Mucosa of rectum (tissue), 2 donors: Measurements from ENCODE around the gene GPALPP1.

Source experiments
- H3K27ac ChIP-seq, 2 donors: one replicate each; pipeline ENCODE4 v1.7.0; 2013; ENCODE audit warnings: inconsistent platforms in 2 of 2, low read depth in 2 of 2, low read length in 2 of 2
- H3K27me3 ChIP-seq, 2 donors: one replicate each; pipeline ENCODE4 v1.7.0; 2013; ENCODE audit warnings: low read length in 2 of 2; ENCODE audit not compliant: control insufficient read depth in 2 of 2, insufficient read depth in 2 of 2
- H3K36me3 ChIP-seq, 2 donors: one replicate each; pipeline ENCODE4 v1.7.0; 2013; ENCODE audit warnings: low read length in 2 of 2; ENCODE audit not compliant: control insufficient read depth in 2 of 2, insufficient read depth in 2 of 2
- H3K4me1 ChIP-seq, 2 donors: one replicate each; pipeline ENCODE4 v1.7.0; 2013; ENCODE audit warnings: low read length in 2 of 2, mild to moderate bottlenecking in 1 of 2; ENCODE audit not compliant: control insufficient read depth in 2 of 2, insufficient read depth in 2 of 2
- H3K4me3 ChIP-seq, 2 donors: one replicate each; pipeline ENCODE4 v1.7.0; 2013; ENCODE audit warnings: low read length in 2 of 2
- H3K9ac ChIP-seq, 2 donors: one replicate each; pipeline ENCODE4 v1.7.0; 2013; ENCODE audit warnings: low read length in 2 of 2, low read depth in 1 of 2, mild to moderate bottlenecking in 1 of 2
- H3K9me3 ChIP-seq, 2 donors: one replicate each; pipeline ENCODE4 v1.7.0; 2013; ENCODE audit warnings: low read length in 2 of 2; ENCODE audit not compliant: control insufficient read depth in 2 of 2
- donor health status: healthy.
- donor health status: Normal muscosa, but diverticular disease.

The GPALPP1 gene

DNA sequence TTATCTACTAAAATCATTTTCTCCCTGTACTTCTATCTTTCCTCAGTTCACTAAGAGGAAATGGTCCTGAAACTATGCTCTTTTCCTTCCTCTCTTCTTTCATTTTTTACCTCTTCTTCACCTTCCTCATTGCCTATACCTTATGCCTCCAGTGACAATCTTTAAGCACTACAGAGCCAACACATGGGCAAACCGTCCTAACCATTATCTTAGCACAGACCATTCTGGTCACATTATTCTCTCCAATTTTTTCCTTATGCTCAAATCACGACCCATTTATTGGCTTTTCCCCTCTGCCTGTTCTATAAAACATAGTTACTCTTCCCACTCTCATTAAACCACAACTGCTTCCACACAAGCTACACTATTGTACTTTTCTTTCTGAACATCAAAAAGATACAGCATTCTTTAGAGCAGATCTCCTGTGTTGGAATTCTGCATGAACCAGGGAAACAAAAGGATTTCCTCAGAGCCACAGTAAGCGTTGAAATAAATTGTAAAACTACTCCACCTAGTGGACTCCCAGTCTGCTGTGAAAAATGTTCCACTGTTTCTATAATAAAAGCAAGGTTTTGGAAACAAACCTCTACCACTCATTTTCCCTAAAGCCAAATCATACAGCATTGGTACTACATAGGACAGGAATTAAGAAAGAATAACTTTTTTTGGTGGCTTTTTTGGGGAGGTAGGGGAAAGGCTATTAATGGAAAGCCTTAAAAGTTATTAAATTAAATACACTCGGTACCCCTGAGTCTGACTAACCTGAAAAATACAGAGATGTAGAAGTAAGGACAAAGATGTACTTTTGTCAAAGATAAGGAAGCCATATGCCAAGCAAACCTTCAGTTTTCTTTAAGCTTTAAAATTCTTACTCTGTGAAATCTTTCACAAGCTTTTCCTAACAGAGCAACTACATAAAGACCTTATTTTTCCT lies 19.5 kb upstream of the GPALPP1 start:
- Histone ChIP-seq H3K27ac (no peak overlapping the region), H3K4me3 (no peak overlapping the region), H3K9ac (peak overlapping the region in 1 of 2 donors; percentile 8)

DNA sequence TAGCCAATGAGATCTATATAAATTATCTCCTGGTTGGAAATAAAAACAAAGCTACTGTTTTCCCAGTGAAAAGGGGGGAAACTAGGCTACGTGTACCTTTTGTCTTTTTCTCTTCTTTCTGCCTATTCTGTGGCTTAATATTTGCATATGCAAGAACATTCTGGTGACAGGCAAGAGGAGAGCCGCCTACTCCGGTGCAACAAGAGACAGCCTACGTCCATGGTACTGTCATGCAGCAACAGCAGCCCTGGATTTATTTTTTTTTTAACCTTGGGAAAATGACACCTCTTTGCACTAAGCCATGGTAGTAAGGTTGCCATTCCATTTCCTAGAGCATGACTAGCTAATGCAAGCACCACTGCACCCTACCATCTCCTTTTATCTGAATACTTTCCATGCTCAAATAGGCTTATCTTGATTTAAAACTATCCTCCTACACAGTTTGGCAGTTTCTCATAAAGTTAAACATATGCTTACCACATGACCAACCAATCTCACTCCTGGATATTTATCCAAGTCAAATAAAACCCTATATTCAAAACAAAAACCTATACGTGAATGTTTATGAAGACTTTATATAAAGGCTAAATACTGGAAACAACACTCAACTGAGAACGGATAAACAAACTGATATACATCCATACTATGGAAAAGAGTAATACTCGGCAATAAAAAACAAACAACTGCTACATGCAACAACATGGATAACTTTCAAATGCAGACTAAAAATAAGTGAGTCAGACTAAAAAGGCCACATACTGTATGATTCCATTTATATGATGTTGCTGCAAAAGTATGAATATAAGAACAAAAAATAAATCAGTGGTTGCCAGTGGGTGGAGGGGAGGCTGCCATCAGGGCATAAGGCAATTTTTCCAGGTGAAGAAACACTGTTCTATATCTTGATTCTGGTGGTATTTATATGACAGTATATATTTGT lies 17.4 kb upstream of the GPALPP1 start:
- Histone ChIP-seq H3K27ac (no peak overlapping the region), H3K9me3 (no peaks in the 10 kb centered on the region), H3K4me3 (no peak overlapping the region), H3K36me3 (peaks cover 4 to 6% of the 10 kb centered on the region in 2 donors), H3K27me3 (no peaks in the 10 kb centered on the region), H3K4me1 (peaks cover 0 to 5% of the 10 kb centered on the region in 2 donors), H3K9ac (no peak overlapping the region)

More for the DNA sequence above, 19.5 kb upstream of the GPALPP1 start:
- peaks cover 0 to 5% of the 10 kb centered on the region in 2 donors for H3K4me1 ChIP-seq
- no peaks in the 10 kb centered on the region for H3K9me3 ChIP-seq
- H3K36me3 ChIP-seq: peaks cover 4% of the 10 kb centered on the region in 2 donors
- no peaks in the 10 kb centered on the region for H3K27me3 ChIP-seq

DNA sequence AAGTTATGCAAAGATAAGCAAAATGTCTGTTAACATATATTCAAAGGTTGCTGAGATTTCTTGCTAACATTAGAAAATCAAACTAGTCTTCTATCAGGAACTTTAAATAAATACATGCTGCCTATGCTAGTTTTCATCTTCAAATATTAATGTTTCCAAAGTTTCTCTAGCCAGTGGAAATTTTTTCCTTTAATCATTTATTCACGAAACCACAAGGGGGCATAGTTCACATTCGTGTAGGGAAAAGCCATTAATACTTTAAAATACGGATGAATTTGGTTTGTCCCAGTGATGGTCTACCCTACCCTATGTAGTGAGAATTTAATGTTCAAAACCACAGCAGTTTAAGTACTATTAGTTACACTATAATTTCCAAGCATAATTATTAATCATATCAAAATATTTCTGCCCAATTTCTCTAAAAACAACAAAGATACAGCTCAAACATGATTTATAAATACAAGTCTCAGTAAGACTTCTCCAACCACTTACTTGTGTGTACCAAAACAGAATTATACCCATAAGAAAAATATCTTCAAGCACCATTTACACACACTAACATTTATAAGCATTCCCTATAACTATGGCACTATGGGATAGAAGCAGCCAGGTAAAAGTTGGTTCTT lies 16.3 kb upstream of the GPALPP1 start:
- Histone ChIP-seq H3K9ac (no peak overlapping the region), H3K27me3 (no peaks in the 10 kb centered on the region), H3K4me3 (no peak overlapping the region), H3K36me3 (peaks cover 10 to 12% of the 10 kb centered on the region in 2 donors), H3K27ac (no peak overlapping the region), H3K9me3 (no peaks in the 10 kb centered on the region), H3K4me1 (peaks cover 0 to 5% of the 10 kb centered on the region in 2 donors)

DNA sequence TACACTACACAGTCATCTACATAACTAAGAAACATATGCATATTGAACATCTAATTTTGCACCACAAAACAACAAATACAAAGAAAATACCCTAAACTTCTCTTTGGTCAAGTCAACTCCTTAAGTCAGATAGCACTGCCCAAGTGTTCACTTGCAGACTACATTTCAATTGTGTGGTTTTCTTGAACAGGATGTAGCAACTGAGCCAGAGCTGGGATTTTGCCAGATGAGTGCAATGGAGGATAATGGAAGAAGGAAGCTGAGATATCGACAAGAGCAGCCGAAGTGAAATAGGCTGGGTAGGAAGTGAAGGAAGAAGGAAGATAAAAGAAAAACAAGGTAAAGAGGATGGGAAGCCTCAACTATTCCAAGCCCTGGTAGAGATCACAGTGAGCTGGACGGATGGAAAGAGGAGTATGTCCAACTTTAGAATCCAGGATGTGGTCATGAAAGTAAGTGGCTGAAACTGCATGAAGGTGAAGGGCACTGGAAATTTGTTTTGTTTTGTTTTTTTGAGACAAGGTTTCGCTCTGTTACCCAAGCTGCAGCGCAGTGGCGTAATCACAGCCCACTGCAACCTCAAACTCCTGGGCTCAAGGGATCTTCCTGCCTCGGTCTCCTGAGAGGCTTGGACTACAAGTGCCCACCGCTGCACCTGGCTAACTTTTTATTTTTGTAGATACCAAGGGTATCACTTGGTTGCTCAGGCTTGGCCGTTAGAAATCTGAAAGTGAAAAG lies 15.1 kb upstream of the GPALPP1 start:
- H3K9ac ChIP-seq: no peak overlapping the region

DNA sequence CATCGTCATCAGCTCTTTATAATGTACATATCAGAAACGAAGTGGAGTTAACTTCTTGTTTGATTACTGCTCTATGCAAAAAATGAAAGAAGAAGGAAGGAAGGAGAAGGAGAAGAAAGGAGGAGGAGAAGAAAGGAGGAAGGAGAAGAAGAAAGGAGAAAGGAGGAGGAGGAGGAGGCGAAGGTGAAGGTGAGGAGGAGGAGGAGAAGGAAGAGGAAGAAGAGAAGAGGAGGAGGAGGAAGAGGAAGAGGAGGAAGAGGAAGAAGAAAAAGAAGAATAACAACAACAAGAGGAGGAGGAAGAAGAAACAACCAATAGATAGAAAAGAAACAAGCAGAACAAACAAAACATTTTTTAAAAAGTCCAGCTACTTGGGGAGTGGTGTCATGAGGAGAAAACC lies 13.1 kb upstream of the GPALPP1 start:
- Histone ChIP-seq H3K9me3 (no peaks in the 10 kb centered on the region), H3K27ac (no peak overlapping the region), H3K27me3 (no peaks in the 10 kb centered on the region), H3K9ac (no peak overlapping the region), H3K4me1 (peaks cover 0 to 2% of the 10 kb centered on the region in 2 donors), H3K36me3 (peaks cover 21 to 33% of the 10 kb centered on the region in 2 donors), H3K4me3 (no peak overlapping the region)

More for the DNA sequence above, 15.1 kb upstream of the GPALPP1 start:
- no peak overlapping the region for H3K4me3 ChIP-seq
- H3K27me3 ChIP-seq: no peaks in the 10 kb centered on the region
- no peak overlapping the region for H3K27ac ChIP-seq
- peaks cover 14 to 21% of the 10 kb centered on the region in 2 donors for H3K36me3 ChIP-seq
- peaks cover 0 to 5% of the 10 kb centered on the region in 2 donors for H3K4me1 ChIP-seq
- H3K9me3 ChIP-seq: no peaks in the 10 kb centered on the region

DNA sequence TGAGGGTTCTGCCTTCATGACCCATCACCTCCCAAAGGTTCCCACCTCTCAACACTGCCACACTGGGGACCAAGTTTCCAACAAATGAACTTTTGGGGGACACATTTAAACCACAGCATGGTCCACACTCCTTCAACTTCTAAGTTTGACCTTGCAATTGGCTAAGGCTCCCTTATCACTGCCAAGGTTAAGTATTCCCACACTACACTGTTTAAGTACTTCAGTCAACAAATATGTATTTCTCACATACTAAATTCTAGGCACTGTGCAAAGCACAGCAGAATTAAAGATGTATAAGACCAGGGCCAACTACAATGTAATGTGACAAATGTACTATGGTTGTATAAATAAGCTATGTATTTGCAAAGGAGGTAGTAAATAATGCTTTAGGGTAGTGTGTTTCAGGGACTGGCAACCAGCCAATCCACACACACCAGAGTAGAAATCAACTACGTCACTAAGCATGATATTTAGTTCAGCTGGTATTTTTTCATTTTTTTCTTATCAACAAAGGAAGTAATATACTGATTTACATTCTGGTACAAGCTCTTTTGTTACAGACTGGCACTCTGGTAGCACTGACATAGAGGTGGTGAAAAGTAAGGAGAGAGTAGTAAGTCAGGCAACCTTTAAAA lies 12.3 kb upstream of the GPALPP1 start:
- H3K36me3 ChIP-seq: peaks cover 21 to 33% of the 10 kb centered on the region in 2 donors
- no peak overlapping the region for H3K9ac ChIP-seq
- no peaks in the 10 kb centered on the region for H3K9me3 ChIP-seq
- H3K27ac ChIP-seq: no peak overlapping the region
- no peaks in the 10 kb centered on the region for H3K4me1 ChIP-seq
- H3K4me3 ChIP-seq: no peak overlapping the region
- no peaks in the 10 kb centered on the region for H3K27me3 ChIP-seq

DNA sequence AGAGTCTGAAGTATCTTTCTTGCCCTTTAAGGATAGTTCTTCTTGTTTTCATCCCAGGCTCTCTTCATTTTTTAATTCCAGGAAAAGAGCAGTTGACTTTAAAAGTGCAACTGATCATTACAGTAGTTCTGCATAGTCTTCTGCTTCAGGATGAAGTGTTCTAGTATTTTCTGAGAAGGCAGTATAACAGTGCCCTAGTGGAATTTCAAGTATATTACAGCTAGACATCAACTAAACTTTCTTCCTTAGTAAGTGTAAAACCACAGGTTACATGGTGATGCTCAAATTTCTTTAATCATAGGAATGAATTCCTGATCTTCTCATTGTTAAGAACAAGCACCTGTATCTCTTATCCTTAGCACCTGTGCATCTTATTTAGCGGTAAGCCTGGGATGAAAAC lies 11.0 kb upstream of the GPALPP1 start:
- Histone ChIP-seq H3K9me3 (no peaks in the 10 kb centered on the region), H3K9ac (no peak overlapping the region), H3K4me1 (no peaks in the 10 kb centered on the region), H3K27me3 (no peaks in the 10 kb centered on the region), H3K4me3 (no peak overlapping the region), H3K27ac (no peak overlapping the region), H3K36me3 (peaks cover 21 to 33% of the 10 kb centered on the region in 2 donors)

DNA sequence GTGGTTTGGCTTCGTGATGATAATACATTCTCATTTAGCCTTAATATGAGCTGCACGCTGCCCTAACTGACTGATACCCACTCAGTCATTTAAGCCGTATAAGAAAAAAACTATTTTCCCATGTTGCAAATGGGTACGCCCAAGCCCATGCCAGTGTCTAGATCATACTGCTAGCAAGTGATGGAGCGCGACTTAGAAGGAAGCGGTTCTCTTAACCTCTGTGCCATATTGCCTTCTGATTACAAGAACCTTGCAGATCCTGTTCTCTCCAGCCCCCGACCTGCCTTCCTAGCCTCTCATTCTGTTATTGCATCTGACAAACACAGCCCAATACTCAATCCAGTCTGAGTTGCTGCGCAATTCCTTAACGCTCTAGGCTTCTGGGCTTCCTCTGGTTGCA lies 603 bp downstream of the GPALPP1 start:
- H3K9me3 ChIP-seq: no peaks in the 10 kb centered on the region
- peak overlapping the region; percentile 85 to 95 for H3K9ac ChIP-seq
- H3K4me1 ChIP-seq: peaks cover 19 to 22% of the 10 kb centered on the region in 2 donors
- H3K27me3 ChIP-seq: no peaks in the 10 kb centered on the region
- H3K36me3 ChIP-seq: peaks cover 0 to 7% of the 10 kb centered on the region in 2 donors
- peak overlapping the region; percentile 94 for H3K4me3 ChIP-seq
- H3K27ac ChIP-seq: peak overlapping the region; percentile 71 to 77

DNA sequence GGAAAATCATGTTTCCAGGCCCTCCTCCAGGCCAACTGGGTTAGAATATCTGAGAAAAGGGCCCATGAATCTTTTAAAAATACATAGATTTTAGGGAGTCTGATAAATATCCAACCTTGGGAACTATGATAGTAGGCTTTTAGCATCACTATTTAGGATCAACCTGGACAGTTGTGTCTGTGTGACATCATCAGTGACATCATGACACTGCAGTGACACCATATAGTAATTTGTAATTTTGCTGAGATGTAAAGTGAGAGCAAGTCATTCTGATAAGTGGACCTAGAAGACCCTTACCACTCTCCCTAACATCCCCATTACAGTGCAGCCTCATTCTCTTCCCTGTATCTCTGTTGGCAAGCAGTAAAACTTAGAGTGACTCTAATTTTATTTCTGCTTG lies 14.1 kb downstream of the GPALPP1 start:
- no peaks in the 10 kb centered on the region for H3K9me3 ChIP-seq
- H3K27me3 ChIP-seq: no peaks in the 10 kb centered on the region
- no peak overlapping the region for H3K9ac ChIP-seq
- H3K27ac ChIP-seq: no peak overlapping the region
- no peaks in the 10 kb centered on the region for H3K4me1 ChIP-seq
- H3K36me3 ChIP-seq: peaks cover 9% of the 10 kb centered on the region in 2 donors
- no peak overlapping the region for H3K4me3 ChIP-seq
